Stimulated activated CD8-positive, alpha-beta memory T cell treated with anti-CD3 and anti-CD28 coated beads, Interleukin-15, amount 100 ng/mL, for 4 hours (primary cell): ENCODE data around the gene BCL2L13.
"Not testable (repeated sequence)": the region's sequence is repeated elsewhere in the genome, so short reads cannot be mapped to it uniquely, and the experiment has no call there.

Experiments
- DNase-seq, 2 donors: peaks; one replicate each; pipeline ENCODE4 v3.0.0-alpha.2; 2020; ENCODE audit warnings: low read depth in 2 of 2

Gene BCL2L13

GRCh38 chr22:17634696-17635095 is 3.9 kb upstream of the BCL2L13 start:
- no peak for DNase-seq

DNA sequence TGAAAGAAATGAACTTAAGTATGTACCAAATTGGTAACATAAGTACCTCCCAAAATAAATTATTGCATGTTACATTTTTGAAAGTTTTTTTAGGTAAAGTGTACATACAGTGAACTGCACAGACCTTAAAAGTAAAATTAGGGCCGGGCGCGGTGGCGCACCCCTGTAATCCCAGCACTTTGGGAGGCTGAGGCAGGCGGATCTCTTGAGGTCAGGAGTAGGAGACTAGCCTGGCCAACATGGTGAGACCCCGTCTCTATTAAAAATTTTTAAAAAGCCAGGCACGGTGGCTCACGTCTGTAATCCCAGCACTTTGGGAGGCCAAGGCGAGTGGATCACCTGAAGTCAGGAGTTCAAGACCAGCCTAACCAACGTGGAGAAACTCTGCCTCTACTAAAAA is 1.7 kb upstream of the BCL2L13 start:
- DNase-seq: not testable (repeated sequence)

DNA sequence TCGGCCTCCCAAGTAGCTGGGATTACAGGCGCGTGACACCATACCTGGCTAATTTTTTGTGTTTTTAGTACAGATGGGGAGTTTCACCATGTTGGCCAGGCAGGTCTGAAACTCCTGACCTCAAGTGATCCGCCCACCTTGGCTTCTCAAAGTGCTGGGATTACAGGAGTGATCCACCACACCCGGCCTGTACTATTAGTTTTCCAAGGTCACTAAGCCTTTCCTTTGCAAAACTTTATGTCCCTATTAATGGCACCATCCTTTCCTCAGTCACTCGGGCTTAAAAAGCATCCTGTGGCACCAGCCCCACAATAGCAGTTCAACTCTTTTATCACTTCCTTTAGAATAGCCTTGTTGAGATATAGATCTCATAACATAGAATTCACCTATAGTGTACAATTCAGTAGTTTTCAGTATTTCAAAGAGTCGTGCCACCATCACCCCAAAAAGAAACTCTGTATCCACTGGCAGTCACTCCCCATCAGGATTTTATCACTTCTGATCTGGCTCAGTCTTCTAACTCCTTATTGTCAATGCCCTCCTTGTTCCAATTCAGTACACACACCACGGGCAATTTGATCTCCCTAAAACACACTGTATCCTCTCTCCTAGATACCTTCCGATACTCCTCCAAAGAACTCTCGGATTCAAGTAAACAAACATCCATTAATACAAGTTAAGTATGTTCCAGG is 921 bp upstream of the BCL2L13 start:
- no peak for DNase-seq

- DNase-seq: no peak
Measured at GRCh38 chr22:17638182-17638431, 450 bp upstream of the BCL2L13 start.

DNA sequence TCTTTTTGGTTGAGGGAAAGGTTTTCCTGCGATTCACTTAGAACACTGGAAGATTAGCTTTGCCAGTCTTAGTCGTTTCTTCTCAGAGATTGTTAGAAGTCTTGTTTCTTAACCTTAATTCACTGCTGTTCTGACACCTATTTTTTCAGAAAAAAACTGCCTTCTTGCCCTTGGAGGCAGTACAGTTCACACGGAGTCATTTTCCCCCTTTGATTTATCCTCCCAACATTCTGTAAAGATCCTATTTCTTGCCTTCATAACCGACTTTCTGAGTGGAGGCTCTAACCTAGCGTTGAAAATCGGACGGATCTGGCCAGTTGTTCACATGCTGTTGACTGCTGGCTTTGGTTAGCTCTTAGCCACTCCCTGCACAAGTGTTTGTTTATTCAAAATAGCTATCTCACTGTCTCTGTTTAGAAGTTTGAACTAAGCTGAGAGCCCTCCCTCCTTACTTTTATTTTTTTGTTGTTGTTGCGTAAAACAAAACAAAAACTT is 737 bp downstream of the BCL2L13 start:
- DNase-seq: no peak

DNA sequence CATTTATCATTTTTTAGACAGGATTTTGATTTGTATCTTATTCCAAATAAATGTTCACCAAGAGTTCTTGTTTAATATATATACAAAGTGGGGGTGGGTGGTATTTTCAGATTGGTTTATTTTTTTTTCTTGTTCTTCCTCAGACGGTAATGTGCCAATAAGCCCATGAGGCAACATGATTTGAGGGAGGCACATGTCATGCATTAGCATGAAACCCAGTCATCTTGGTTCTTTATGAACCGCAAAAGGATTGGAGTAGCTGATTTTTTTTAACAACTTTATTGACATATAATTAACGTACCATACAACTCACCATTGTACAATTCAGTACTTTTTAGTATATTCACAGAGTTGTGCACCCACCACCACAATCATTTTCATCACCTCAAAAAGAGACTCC is 2.7 kb downstream of the BCL2L13 start:
- DNase-seq: no peak

DNA sequence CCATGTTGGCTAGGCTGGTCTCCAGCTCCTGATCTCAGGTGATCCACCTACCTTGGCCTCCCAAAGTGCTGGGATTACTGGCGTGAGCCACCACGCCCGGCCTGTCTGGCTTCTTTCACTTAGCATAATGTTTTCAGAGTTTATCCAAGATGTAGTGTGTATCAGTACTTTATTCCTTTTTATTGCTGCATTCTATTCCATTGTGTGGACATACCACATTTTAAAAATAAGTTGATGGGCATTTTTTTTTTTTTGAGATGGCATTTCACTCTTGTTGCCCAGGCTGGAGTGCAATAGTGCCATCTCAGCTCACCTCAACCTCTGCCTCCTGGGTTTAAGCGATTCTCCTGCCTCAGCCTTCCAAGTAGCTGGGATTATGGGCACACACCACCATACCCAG is 3.8 kb downstream of the BCL2L13 start:
- not testable (repeated sequence) for DNase-seq

- no peak for DNase-seq
Measured at GRCh38 chr22:17647452-17647851, 8.9 kb downstream of the BCL2L13 start.

DNA sequence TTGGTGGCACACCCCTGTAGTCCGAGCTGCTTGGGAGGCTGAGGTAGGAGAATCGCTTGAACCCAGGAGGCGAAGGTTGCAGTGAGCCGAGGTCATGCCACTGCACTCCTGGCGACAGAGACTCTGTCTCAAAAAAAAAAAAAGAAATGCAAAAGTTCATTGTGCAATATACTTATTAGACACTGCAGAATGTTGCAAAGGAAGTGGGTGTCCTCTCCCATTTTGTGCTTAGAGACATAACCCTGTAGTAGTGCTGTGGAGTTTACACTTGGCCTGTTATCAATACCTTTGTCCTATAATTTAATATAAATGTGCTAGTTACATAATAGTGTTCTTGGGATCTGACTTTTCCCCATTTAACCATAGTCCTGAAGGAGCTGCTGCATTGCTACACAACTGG is 9.4 kb downstream of the BCL2L13 start:
- no peak for DNase-seq

- DNase-seq: no peak
Measured at GRCh38 chr22:17648569-17648968, 10.0 kb downstream of the BCL2L13 start.

DNA sequence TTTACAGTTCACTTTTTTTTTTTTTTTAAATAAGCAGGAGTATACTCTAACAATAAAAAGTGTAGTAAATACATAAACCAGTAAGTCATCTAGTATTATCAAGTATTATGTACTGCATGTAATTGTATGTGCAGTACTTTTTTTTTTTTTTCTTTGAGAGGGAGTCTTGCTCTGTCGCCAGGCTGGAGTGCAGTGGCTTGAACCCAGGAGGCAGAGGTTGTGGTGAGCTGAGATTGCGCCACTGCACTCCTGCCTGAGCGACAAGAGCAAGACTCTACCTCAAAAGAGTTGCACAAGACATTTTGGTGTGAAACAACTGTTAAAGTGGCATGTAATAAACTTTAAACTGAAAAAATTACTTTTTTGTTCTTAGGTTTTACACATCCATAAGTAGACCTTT is 16.7 kb downstream of the BCL2L13 start:
- DNase-seq: no peak

DNA sequence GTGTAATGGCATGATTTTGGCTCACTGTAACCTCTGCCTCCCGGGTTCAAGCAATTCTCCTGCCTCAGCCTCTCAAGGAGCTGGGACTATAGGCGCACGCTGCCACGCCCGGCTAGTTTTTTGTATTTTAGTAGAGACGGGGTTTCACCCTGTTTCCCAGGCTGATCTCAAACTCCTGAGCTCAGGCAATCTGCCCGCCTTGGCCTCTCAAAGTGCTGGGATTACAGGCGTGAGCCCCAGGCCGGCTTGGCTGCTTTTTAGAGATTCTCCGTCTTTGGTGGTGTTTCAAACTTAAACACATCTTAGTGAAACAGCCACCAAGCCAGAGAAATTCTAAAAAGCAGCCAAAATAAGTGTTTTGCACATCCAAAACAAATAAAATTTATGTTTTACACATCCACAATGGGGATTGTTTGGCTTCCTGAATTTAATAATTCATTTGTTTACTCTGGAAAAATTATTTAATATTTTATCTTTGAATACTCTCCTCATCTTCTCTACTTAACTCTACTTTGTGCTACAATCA is 18.4 kb downstream of the BCL2L13 start:
- DNase-seq: no peak

- no peak for DNase-seq
Measured at GRCh38 chr22:17664414-17665055, 26.0 kb downstream of the BCL2L13 start.

DNA sequence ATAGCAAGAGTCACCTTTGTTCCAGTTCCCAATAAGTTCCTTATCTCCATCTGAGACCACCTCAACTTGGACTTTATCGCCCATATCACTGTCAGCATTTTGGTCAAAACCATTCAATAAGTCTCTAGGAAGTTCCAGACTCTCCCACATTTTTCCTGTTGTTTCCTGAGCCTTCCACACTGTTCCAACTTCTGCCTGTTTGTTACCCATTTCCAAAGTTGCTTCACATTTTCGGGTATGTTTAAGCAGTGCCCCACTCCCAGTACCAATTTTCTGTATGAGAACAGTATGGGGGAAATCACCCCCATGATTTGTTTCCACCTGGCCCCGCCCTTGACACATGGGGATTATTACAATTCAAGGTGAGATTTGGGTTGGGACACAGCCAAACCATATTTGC is 26.7 kb downstream of the BCL2L13 start:
- DNase-seq: no peak

DNA sequence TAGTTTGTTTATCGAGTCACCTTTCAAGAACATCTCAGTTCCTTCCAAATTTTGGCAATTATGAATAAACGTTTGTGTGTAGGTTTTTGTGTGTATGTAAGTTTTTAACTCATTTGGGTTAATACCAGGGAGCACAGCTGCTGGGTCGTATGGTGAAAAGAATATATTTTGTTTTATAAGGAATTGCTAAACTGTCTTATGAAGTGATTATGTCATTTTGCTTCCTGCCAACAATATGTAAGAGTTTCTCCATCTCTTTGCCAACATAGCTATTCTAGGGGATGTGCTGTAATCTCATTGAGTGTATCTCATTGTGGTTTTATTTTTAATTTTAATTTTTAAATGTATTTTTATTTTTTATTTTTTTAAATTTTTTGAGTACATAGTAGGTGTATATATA is 27.3 kb downstream of the BCL2L13 start:
- no peak for DNase-seq

- not testable (repeated sequence) for DNase-seq
Measured at GRCh38 chr22:17671521-17672092, 33.0 kb downstream of the BCL2L13 start.

DNA sequence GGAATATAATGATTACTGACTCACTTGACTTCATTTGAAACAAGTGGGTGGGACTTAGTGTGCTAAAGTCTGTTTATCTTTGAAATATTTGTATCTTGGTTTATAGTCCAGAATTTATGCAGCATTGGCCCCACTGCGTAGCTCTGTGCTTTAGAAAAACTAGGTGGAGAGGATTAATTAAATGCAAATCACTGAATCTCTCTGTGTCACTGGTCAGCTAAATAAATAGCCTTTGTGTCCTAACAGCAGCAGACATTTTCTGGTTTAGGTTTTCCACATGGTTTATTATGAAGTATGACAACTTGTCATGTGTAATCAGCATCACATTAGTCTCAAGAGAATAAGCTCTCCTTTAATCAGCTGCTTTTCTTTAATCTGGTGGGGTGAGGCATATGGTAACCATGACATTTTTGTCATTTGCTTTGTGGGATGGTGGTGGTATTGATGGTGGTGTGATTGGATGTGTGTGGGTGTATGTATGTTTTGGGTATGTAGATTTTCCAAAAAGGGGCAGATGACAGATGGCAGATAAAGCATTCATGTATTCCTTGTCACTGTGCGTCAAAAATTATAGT is 33.9 kb downstream of the BCL2L13 start:
- DNase-seq: peak in 1 of 2 donors; percentile 2

DNA sequence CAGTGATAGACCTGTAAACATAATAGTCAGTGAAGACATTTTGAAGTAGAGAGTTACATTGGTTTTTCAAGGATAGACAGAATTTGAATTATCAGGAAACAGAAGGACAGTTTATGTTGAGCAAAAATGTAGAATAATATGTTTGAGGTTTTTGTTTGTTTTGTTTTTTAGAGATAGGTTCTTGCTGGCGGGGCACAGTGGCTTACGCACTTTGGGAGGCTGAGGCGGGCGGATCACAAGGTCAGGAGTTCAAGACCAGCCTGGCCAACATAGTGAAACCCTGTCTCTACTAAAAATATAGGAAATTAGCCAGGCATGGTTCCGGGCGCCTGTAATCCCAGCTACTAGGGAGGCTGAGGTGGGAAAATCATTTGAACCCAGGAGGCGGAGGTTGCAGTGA is 35.6 kb downstream of the BCL2L13 start:
- DNase-seq: no peak

DNA sequence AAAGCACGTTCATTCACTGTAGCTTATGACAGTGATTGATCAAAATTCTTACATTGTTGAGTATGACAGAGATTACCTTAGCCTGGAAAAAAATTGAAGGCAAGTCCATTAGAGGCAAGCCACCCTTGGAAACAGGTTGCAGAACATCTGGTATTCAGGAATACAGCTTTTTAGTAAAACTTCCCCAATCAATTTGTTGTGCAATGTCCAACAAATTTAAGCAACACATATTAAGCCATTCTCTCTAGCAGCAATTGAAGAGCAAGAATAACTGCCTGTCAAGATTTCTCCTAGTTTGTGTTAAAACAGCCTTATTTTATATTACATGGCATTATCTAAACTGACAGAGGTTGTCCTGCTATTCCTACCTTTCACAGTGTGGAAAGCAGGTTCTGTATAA is 37.0 kb downstream of the BCL2L13 start:
- DNase-seq: no peak

- no peak for DNase-seq
Measured at GRCh38 chr22:17678817-17679385, 40.3 kb downstream of the BCL2L13 start.

DNA sequence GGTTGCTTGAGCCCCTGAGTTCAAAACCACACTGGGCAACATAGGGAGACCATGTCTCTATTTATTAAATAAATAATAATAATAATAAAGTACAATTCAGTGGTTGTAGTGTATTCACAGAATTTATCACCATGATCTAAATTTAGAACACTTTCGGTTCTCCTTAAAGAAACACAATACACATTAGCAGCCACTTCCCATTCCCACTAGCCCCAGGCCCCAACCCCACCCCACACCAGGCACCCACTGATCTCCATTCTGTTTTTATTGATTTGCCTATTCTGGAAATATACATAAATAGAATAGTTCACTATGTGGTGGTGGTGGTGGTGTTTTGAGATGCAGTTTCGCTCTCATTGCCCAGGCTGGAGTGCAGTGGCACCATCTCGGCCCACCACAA is 45.7 kb downstream of the BCL2L13 start:
- DNase-seq: no peak

DNA sequence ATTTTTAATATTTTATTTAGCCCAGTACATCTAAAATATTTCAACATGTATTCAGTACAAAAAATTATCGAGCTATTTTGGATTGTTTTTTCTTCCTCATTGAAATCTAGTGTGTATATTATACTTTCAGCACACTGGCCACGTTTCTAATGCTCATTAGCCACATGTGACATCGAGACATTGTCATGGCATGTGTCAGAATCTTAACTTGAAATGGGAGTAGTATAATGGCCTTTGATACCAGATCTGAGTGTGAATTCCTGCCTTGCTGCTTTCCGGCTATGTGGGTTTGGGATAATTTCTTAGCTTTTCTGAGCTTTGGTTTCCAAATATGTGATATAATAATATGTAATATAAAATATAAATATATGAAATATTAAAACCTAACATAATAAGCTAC is 54.3 kb downstream of the BCL2L13 start:
- DNase-seq: no peak

- no peak for DNase-seq
Measured at GRCh38 chr22:17694193-17694592, 55.6 kb downstream of the BCL2L13 start.
